ENCODE results near the gene WASF3.

WASF3 gene

GRCh38 chr13:26623125-26623524 is 65.6 kb downstream of the WASF3 start:
- no peak for TF ChIP-seq FOXM1 (IDR thresholded peaks at IDR 0.05; ENCODE audit: borderline replicate concordance, low read depth)

DNA sequence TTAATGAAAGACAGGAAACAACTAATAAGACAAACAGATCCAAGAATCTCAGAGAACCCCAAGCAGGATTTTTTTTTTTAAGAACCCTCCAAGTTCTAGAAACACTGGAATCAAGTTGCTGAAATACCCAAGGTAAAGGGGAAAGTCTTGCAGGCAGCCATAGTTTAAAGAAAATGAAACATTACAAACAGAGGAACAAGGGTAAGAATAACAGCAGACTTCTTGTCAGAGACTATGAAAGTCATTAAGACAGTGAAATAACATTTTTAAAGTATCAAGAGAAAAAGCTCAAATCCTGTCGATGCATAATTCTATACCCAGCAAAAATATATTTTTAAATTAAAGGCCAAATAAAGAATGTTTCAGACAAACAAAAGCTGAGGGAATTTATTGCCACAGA is 67.1 kb downstream of the WASF3 start:
- no peak for TF ChIP-seq TCF12 (IDR thresholded peaks at IDR 0.05; ENCODE audit: low read depth)

DNA sequence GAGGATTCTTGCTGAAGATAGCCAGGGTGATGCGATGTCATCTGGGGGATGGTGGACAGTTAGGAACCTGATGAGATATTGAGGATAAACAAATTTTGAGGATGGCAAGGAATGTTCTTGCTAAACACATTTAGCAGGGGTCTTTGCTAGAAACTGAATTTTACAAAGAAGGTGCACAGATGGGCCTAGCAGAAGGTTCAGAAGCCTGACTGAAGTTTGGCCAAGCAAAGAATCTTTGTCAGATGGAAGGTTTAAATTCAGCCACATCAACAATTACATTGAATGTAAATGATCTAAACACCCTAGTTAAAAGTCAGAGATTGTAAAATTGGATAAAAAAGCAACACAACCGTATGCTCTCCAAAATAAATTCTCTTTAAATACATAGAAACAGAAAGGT is 68.8 kb downstream of the WASF3 start:
- TF ChIP-seq FOXM1 (IDR thresholded peaks at IDR 0.05; ENCODE audit: borderline replicate concordance, low read depth): no peak
- TF ChIP-seq TAF1 (IDR thresholded peaks at IDR 0.05; ENCODE audit: low read depth): no peak
- TF ChIP-seq CEBPB (IDR thresholded peaks at IDR 0.05): no peak
- no peak for TF ChIP-seq TCF12 (IDR thresholded peaks at IDR 0.05; ENCODE audit: low read depth)
- TF ChIP-seq RAD21 (IDR thresholded peaks at IDR 0.05; ENCODE audit: low read depth): no peak
- no peak for TF ChIP-seq EGR1 (IDR thresholded peaks at IDR 0.05)
- no peak for TF ChIP-seq YY1 (IDR thresholded peaks at IDR 0.05; ENCODE audit: low read depth)
- TF ChIP-seq MAX (IDR thresholded peaks at IDR 0.05): no peak
- no peak for TF ChIP-seq USF1 (IDR thresholded peaks at IDR 0.05)
- no peak for TF ChIP-seq EP300 (IDR thresholded peaks at IDR 0.05; ENCODE audit: borderline replicate concordance)
- no peak for TF ChIP-seq TEAD4 (IDR thresholded peaks at IDR 0.05)
- TF ChIP-seq ZBTB7A (IDR thresholded peaks at IDR 0.05; ENCODE audit: low read depth): no peak
- no peak for TF ChIP-seq REST (IDR thresholded peaks at IDR 0.05; ENCODE audit: low read depth)

DNA sequence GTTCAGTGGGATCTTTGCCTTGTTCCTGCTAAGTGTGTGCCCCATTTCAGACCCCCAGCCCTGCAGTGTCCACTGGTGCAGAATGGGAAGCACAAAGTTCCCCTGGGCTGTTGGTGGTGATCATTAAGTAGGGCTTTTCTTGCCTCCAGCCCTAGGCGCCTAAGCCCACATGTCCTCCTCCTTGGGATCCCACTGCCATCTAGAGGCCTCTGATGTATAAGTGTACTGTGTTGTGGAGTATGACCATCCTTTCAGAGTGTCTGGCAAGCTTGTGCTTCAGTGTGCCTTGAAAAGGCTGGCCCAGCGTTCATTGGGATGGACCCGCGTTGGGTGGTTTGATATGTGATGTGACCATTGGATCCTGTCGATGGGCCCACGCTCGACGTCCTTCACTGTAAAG is 71.2 kb downstream of the WASF3 start:
- TF ChIP-seq REST (IDR thresholded peaks at IDR 0.05; ENCODE audit: low read depth): no peak
- no peak for TF ChIP-seq TCF12 (IDR thresholded peaks at IDR 0.05; ENCODE audit: low read depth)
- TF ChIP-seq EGR1 (IDR thresholded peaks at IDR 0.05): no peak
- no peak for TF ChIP-seq CREB1 (IDR thresholded peaks at IDR 0.05; ENCODE audit: low read depth)
- TF ChIP-seq USF1 (IDR thresholded peaks at IDR 0.05): no peak
- TF ChIP-seq NFIC (IDR thresholded peaks at IDR 0.05): no peak
- TF ChIP-seq EP300 (IDR thresholded peaks at IDR 0.05; ENCODE audit: borderline replicate concordance): no peak
- TF ChIP-seq TAF1 (IDR thresholded peaks at IDR 0.05; ENCODE audit: low read depth): no peak

DNA sequence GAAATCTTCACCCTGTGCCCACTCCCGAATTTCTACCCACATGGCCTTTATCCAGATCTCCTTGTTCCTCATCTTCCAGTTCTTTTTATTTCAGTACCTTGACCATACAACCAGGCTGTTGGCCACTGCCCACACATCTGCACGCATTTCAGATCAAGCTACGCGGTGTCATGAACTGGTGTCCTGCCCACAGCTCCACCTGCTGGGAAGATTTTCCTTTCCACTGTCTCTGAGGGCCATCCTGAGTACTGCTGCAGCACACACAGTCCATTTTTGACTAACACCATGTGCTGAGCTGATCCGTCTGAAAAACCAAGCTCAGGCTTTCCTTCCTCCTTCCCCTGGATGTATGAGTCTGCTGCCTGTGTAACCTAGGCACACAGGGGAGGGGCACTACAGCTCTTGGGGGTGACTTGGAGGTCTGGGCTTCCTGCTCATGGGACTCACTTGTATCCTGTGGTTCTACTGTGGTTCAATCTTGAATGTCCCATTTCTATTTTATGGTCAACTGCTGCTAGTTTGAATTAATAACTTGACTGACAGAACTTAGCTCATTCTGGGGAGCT is 71.9 kb downstream of the WASF3 start:
- TF ChIP-seq NFIC (IDR thresholded peaks at IDR 0.05) (no peak), YY1 (IDR thresholded peaks at IDR 0.05; ENCODE audit: low read depth) (no peak), RAD21 (IDR thresholded peaks at IDR 0.05; ENCODE audit: low read depth) (no peak), ZBTB7A (IDR thresholded peaks at IDR 0.05; ENCODE audit: low read depth) (no peak), TEAD4 (IDR thresholded peaks at IDR 0.05) (no peak), MAX (IDR thresholded peaks at IDR 0.05) (no peak), TCF12 (IDR thresholded peaks at IDR 0.05; ENCODE audit: low read depth) (no peak), REST (IDR thresholded peaks at IDR 0.05; ENCODE audit: low read depth) (no peak), CREB1 (IDR thresholded peaks at IDR 0.05; ENCODE audit: low read depth) (no peak), USF1 (IDR thresholded peaks at IDR 0.05) (no peak), TAF1 (IDR thresholded peaks at IDR 0.05; ENCODE audit: low read depth) (no peak), FOXM1 (IDR thresholded peaks at IDR 0.05; ENCODE audit: borderline replicate concordance, low read depth) (no peak), EP300 (IDR thresholded peaks at IDR 0.05; ENCODE audit: borderline replicate concordance) (no peak), EGR1 (IDR thresholded peaks at IDR 0.05) (no peak), CEBPB (IDR thresholded peaks at IDR 0.05) (no peak)

All from Ishikawa (cell line).